Muscle layer of duodenum (tissue), 2 donors: ENCODE measurements around the gene ACAN.
A peak's percentile ranks its signal among the peaks of the same experiment; 100 is the strongest.
"Not testable (repeated sequence)": the region's sequence is repeated elsewhere in the genome, so short reads cannot be mapped to it uniquely, and the experiment has no call there.

Source experiments
- H3K27ac ChIP-seq: one replicate; pipeline ENCODE4 v1.7.0; 2013; ENCODE audit warnings: mild to moderate bottlenecking, low read length
- H3K27me3 ChIP-seq: one replicate; pipeline ENCODE4 v1.7.0; 2013; ENCODE audit warnings: low read depth, mild to moderate bottlenecking, control low read depth, low read length
- H3K36me3 ChIP-seq, 2 donors: one replicate each; pipeline ENCODE4 v1.7.0; 2013; ENCODE audit warnings: low read length in 2 of 2, control low read depth in 1 of 2, mild to moderate bottlenecking in 1 of 2; ENCODE audit not compliant: insufficient read depth in 2 of 2, control insufficient read depth in 1 of 2
- H3K4me1 ChIP-seq, 2 donors: one replicate each; pipeline ENCODE4 v1.7.0; 2013; ENCODE audit warnings: low read length in 2 of 2, mild to moderate bottlenecking in 2 of 2, control low read depth in 1 of 2, moderate library complexity in 1 of 2; ENCODE audit not compliant: insufficient read depth in 2 of 2, control insufficient read depth in 1 of 2
- H3K4me3 ChIP-seq, 2 donors: one replicate each; pipeline ENCODE4 v1.7.0; 2013; ENCODE audit warnings: low read length in 2 of 2, low read depth in 1 of 2, mild to moderate bottlenecking in 1 of 2
- H3K9me3 ChIP-seq, 2 donors: one replicate each; pipeline ENCODE4 v1.7.0; 2013; ENCODE audit warnings: low read length in 2 of 2, control low read depth in 1 of 2, mild to moderate bottlenecking in 1 of 2; ENCODE audit not compliant: control insufficient read depth in 1 of 2
- donor health status: healthy.

Gene ACAN

DNA sequence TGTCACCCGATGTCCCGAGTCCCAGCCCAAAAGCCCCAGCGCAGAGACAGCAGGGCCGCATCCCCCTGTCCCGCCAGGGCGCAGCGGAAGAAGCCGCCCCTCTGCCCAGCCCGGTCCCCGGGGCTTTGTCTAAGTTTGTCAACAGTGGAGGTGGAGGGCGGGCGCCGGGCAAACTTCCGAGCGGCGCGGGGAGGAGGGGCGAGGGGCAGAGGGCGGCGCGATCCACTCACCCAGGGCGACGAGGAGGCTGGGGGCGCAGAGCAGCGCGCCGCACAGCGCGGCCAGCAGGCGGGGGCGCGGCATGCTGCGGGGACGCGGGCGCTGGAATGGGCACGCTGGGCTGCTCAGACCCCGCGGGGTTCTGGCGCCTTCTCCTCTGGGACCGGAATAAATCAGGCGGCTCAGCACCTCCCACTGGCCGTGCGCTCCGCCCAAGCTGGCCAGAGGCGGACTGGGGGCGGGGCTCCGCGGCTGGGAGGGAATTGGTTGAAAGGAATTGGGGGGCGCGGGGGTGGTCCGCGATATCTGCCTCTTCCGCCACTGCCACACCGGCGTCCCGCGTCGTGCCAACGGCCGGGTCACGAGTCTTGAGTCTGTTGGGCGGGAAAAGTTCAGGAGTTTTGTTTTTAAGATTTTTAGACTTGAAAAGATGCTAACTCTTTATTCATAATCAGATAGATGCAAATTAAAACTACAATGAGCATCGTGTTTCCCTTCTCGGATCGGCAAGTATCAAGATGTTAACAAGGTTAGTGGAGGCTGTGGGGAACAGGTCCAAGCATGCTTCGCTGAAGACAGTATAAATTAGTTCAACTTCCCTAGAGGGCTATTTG is 110.0 kb downstream of the ACAN start, which contains the start of gene MFGE8:
Gene MFGE8 (minus strand): TSS at position 363 of the 833 bp plus-strand sequence. CDS start 60 bp downstream, at position 303.
- Histone ChIP-seq H3K9me3 (no peaks in the 10 kb centered on the region), H3K4me3 (peak within 1 kb of the TSS; percentile 77 to 86), H3K27me3 (no peaks in the 10 kb centered on the region), H3K27ac (no peak within 1 kb of the TSS), H3K4me1 (peaks cover 0 to 8% of the 10 kb centered on the region in 2 donors), H3K36me3 (peaks cover 0 to 10% of the 10 kb centered on the region in 2 donors)

DNA sequence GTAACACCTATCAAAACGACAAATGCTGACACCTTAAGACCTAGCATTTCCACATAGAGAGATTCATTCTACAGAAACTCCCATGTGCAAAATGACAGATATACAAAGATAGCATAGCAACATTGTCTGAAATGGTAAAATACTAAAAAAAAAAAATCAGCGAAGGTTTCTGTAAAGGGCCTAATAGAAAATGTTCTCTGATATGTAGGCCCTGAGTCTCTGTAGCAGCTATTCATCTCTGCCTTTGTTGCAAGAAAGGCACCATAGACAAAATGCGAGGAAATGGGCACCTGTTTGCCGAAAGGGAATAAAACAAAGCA is 110.6 kb downstream of the ACAN start:
- peaks cover 0 to 8% of the 10 kb centered on the region in 2 donors for H3K4me1 ChIP-seq
- H3K4me3 ChIP-seq = peak overlapping the region; percentile 77 to 86
- H3K36me3 ChIP-seq = peaks cover 0 to 7% of the 10 kb centered on the region in 2 donors
- H3K27ac ChIP-seq = no peak overlapping the region
- H3K27me3 ChIP-seq = no peaks in the 10 kb centered on the region
- H3K9me3 ChIP-seq = no peaks in the 10 kb centered on the region

DNA sequence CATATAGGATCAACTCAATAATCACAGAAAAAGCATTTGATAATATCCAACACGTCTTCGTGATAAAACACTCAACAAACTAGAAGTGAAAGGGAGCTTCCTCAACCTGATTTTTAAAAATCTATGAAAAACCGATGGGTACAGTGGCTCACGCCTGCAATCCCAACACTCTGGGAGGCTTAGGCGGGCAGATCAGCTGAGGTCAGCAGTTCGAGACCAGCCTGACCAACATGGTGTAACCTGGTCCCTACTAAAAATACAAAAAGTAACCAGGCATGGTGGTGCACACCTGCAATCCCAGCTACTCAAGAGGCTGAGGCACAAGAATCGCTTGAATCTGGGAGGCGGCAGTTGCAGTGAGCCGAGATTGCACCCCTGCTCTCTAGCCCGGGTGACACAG is 112.1 kb downstream of the ACAN start:
- no peak overlapping the region for H3K4me3 ChIP-seq

DNA sequence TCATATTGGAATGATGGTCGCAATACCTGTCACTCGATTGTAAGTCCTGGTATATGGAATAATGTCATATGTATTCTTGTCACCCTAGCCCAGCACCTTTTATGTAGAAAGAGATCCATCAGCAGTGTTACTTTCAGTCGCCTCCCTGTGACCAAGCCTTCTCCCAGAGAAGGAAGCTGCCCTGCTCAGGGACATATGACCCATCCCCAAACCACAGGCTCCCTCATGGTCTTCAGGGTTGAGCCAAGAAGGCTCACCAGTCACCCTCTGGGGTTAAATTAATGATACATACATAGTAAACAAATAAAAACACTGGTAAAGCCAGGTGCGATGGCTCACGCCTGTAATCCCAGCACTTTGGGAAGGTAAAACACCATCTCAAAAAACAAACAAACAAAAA is 114.5 kb downstream of the ACAN start:
- H3K27ac ChIP-seq = no peak overlapping the region
- no peaks in the 10 kb centered on the region for H3K9me3 ChIP-seq
- no peak overlapping the region for H3K4me3 ChIP-seq
- no peaks in the 10 kb centered on the region for H3K4me1 ChIP-seq
- H3K27me3 ChIP-seq = no peaks in the 10 kb centered on the region
- no peaks in the 10 kb centered on the region for H3K36me3 ChIP-seq

More for the DNA sequence above, 112.1 kb downstream of the ACAN start:
- Histone ChIP-seq H3K27me3 (no peaks in the 10 kb centered on the region), H3K27ac (no peak overlapping the region), H3K36me3 (no peaks in the 10 kb centered on the region), H3K4me1 (peaks cover 0 to 8% of the 10 kb centered on the region in 2 donors), H3K9me3 (no peaks in the 10 kb centered on the region)

DNA sequence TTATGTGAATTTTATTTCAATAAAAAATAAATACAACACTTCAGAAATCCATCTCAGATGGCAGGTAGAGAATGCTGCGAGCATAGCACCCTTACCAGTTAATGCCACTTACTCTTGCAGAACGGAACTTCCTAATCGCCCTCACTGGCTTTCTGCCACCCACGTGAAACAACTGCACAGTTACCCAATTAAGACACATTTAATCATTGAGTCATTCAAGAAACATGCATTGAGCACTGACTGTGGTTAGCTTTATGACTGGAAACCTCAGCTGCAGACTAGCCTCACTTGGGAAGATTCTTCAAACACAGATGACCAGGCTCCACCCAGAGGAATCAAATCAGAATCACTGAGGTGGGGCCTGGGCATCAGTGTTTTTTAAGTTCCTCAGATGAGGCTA is 115.5 kb downstream of the ACAN start:
- Histone ChIP-seq H3K4me1 (no peaks in the 10 kb centered on the region), H3K27ac (no peak overlapping the region), H3K27me3 (no peaks in the 10 kb centered on the region), H3K9me3 (no peaks in the 10 kb centered on the region), H3K36me3 (no peaks in the 10 kb centered on the region), H3K4me3 (no peak overlapping the region)

DNA sequence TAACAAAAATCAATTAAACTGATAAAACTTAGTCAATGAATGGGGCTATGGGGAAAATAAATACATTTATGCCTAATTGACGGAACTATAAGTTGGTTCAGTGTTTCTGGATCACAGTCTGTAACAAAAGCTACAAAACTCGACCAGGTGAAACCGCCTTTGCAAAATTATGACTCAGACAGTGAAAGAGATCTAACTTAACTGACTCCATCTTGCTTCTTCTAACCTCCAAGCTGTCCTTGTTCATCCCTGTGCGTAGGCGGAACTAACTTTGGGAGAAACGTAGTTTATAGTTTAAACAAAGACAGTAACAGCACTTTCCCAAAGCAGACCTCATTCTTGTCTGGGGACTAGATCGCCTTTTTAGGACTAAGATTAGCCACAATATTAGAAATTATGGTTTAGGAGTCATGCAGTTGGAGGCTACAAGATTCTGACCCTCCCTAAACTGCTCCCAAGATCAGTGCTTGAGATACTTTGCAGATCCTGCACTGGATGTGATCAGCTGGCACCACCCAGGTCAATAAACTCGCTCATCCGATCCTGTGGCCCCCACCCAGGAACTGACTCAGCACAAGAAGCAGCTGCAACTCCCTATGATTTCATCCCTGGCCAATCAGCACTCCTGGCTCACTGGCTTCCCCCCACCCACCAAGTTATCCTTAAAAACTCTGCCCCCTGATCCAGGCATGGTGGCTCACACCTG is 117.1 kb downstream of the ACAN start:
- Histone ChIP-seq H3K4me3 (no peak overlapping the region), H3K27ac (no peak overlapping the region), H3K27me3 (no peaks in the 10 kb centered on the region), H3K9me3 (no peaks in the 10 kb centered on the region), H3K36me3 (no peaks in the 10 kb centered on the region), H3K4me1 (no peaks in the 10 kb centered on the region)

DNA sequence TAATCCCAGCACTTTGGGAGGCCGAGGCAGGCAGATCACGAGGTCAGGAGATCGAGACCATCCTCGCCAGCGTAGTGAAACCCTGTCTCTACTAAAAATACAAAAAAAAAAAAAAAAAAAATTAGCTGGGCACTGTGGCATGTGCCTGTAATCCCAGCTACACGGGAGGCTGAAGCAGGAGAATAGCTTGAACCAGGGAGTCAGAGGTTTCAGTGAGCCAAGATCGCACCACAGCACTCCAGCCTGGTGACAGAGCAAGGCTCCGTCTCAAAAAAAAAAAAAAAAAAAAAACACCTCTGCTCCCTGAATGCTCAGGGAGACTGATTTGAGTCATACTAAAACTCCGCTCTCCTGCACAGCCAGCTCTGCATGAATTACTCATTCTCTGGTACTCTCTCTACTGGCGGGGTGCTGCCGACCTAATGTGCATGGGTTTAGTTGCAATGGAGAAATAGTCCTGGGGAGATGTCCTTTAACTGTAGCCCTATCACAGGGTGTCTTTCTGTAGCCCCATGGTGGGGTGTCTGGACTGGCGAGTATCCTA is 117.7 kb downstream of the ACAN start:
- H3K27me3 ChIP-seq, H3K27ac ChIP-seq, H3K36me3 ChIP-seq, H3K4me1 ChIP-seq, H3K4me3 ChIP-seq, H3K9me3 ChIP-seq: not testable (repeated sequence)
